HepG2 (cell line): ENCODE data around the gene SRSF3. TPM values are rescaled to one million over a fixed set of nuclear protein-coding genes. Genes with fewer than 3 reads are reported as not detected.

ENCODE experiments used
- CEBPB ChIP-seq: IDR thresholded peaks from 2 replicates; pipeline ENCODE4 v1.6.1; 2011; ENCODE audit warnings: low read depth, low read length, improper control_type of control experiment, borderline replicate concordance
- ELF3 ChIP-seq: IDR thresholded peaks from 2 replicates; pipeline ENCODE4 v1.6.1; 2016; ENCODE audit warnings: missing genetic modification reagents, missing compliant biosample characterization
- FOXA1 ChIP-seq, 2 experiments: fragments of 450-650 bp in 1 of 2; sonication (generic) in 1 of 2; formaldehyde crosslinking in 1 of 2; IDR thresholded peaks; 2 replicates each; pipeline versions ENCODE4 v1.4.0 to v1.6.1; 2016 to 2020; ENCODE audit warnings: missing genetic modification reagents in 1 of 2
- GATA4 ChIP-seq: sonication (generic); IDR thresholded peaks from 2 replicates; pipeline ENCODE4 v1.6.1; 2016; ENCODE audit warnings: antibody characterized with exemption, low read depth, borderline replicate concordance
- NFE2L1 ChIP-seq: sonication (generic); formaldehyde crosslinking; IDR thresholded peaks from 2 replicates; pipeline ENCODE4 v1.4.0; 2020; ENCODE audit warnings: missing genetic modification reagents, mild to moderate bottlenecking, borderline replicate concordance
- POLR2A ChIP-seq, 2 experiments: IDR thresholded peaks; 2 replicates each; pipeline ENCODE4 v1.6.1; 2011; ENCODE audit warnings: low read depth in 2 of 2, low read length in 2 of 2, mild to moderate bottlenecking in 1 of 2, moderate library complexity in 1 of 2; ENCODE audit not compliant: insufficient read depth in 1 of 2
- RXRB ChIP-seq: IDR thresholded peaks from 2 replicates; pipeline ENCODE4 v1.6.1; 2016; ENCODE audit warnings: borderline replicate concordance, missing genetic modification reagents, missing compliant biosample characterization
- TCF7 ChIP-seq: sonication (generic); IDR thresholded peaks from 2 replicates; pipeline ENCODE4 v1.6.1; 2016; ENCODE audit warnings: antibody characterized with exemption, low read depth
- THYN1 ChIP-seq: sonication (generic); formaldehyde crosslinking; IDR thresholded peaks from 2 replicates; pipeline ENCODE4 v1.8.1; 2023; ENCODE audit warnings: low read depth, mild to moderate bottlenecking, moderate library complexity, missing genetic modification reagents, borderline replicate concordance
- WIZ ChIP-seq: sonication (generic); formaldehyde crosslinking; IDR thresholded peaks from 2 replicates; pipeline ENCODE4 v1.5.1; 2020; ENCODE audit warnings: mild to moderate bottlenecking, missing genetic modification reagents
- ZFX ChIP-seq: sonication (generic); formaldehyde crosslinking; IDR thresholded peaks from 2 replicates; pipeline ENCODE4 v1.4.0; 2020; ENCODE audit warnings: mild to moderate bottlenecking, low read depth, missing genetic modification reagents, moderate library complexity
- ZNF20 ChIP-seq: sonication (generic); formaldehyde crosslinking; IDR thresholded peaks from 2 replicates; pipeline ENCODE4 v1.4.0; 2020; ENCODE audit warnings: mild to moderate bottlenecking, moderate library complexity, missing genetic modification reagents
- ZNF367 ChIP-seq: sonication (generic); formaldehyde crosslinking; IDR thresholded peaks from 2 replicates; pipeline ENCODE4 v1.4.0; 2020; ENCODE audit warnings: missing genetic modification reagents, borderline replicate concordance
- ZNF672 ChIP-seq: sonication (generic); formaldehyde crosslinking; IDR thresholded peaks from 2 replicates; pipeline ENCODE4 v1.8.1; 2022; ENCODE audit warnings: missing genetic modification reagents
- ZNF792 ChIP-seq: IDR thresholded peaks from 2 replicates; pipeline ENCODE4 v1.6.1; 2016
- ZSCAN30 ChIP-seq: sonication (generic); formaldehyde crosslinking; IDR thresholded peaks from 2 replicates; pipeline ENCODE4 v1.5.0; 2020; ENCODE audit warnings: mild to moderate bottlenecking, missing genetic modification reagents
- polyA plus RNA-seq, 8 experiments: library from polyadenylated mRNA; depleted of rRNA in 3 of 8; stranded (reverse) in 7 of 8; unstranded in 1 of 8; fragments of >200 nt; fragmentation: Illumina TruSeq in 4 of 8; extraction: Trizol in 4 of 8; gene quantifications; 2 replicates each; pipeline versions ENCODE4 v1.2.1 to v1.2.3, GENCODE V29; 2011 to 2016; ENCODE audit warnings: low read depth in 4 of 8, missing spikeins in 1 of 8, mixed read lengths in 1 of 8; ENCODE audit not compliant: insufficient read depth in 1 of 8
- total RNA-seq, 5 experiments: library from RNA; depleted of rRNA; stranded (reverse); fragments of >200 nt; fragmentation: Illumina TruSeq; extraction: Trizol; gene quantifications; 2 replicates each; pipeline ENCODE4 v1.2.3, GENCODE V29; 2016; ENCODE audit warnings: low read depth in 1 of 5
- TF ChIP-seq, protein P1 (sequence below): sonication (generic); formaldehyde crosslinking; IDR thresholded peaks from 2 replicates; pipeline ENCODE4 v1.8.0; 2022; ENCODE audit warnings: mild to moderate bottlenecking, missing genetic modification reagents; ENCODE audit not compliant: insufficient replicate concordance
- TF ChIP-seq, protein P2 (sequence below), 2 experiments: fragments of 450-650 bp in 1 of 2; sonication (generic) in 1 of 2; formaldehyde crosslinking; IDR thresholded peaks; 2 replicates each; pipeline versions ENCODE4 v1.5.0 to v1.8.0; 2020 to 2022; ENCODE audit warnings: mild to moderate bottlenecking in 1 of 2, missing genetic modification reagents in 1 of 2
- TF ChIP-seq, protein P3 (sequence below): IDR thresholded peaks from 2 replicates; pipeline ENCODE4 v1.6.1; 2016; ENCODE audit warnings: low read depth, borderline replicate concordance
- TF ChIP-seq, protein P4 (sequence below): sonication (generic); formaldehyde crosslinking; IDR thresholded peaks from 2 replicates; pipeline ENCODE4 v1.4.0; 2020; ENCODE audit warnings: missing genetic modification reagents
- TF ChIP-seq, protein P5 (sequence below): sonication (generic); formaldehyde crosslinking; IDR thresholded peaks from 2 replicates; pipeline ENCODE4 v1.5.1; 2020; ENCODE audit warnings: missing genetic modification reagents, mild to moderate bottlenecking, borderline replicate concordance

Gene SRSF3
- total and polyA plus RNA-seq, 2 of the 13 experiments (the other 11 are each of a cell fraction or from before 2014, with no cell fraction given): 206 to 684 TPM

DNA sequence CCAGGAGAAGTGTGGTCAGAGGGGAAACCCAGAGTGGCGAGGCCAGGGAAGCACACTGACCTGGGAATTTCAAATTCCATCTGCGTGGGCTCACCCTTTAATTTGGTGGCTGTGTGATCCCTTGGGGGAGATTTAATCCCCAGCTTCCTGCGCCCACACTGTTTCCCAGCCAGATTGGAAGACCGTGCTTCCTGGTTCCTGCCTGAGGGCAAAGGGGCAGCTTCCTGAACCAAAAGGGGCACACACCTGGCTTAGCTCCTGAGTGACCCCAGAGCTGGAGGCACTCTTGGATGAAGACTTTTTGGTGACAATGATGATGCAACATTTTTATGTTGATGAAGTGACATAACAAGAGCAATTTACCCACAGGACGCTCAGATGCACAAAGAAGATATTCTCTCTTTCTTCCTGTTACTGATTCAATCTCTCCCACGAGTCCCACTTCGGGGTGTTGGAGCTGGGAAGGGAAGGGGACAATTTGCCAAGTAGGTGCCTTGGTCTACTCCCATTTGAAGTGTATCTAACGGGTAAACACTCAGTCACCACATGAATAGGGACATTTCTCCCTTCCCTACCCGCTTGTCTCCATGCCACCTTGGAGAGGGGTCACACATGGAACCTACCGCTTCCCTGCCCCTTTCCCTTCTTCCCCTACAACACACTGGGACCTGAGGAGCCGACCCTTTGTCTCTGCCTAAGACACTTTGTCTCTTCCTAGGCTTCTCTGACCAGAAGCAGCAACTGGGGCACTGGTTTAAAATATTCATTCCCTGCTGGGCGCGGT lies 55.7 kb downstream of the SRSF3 start (continued):
- TF ChIP-seq THYN1 (CRISPR knock-in tag): no peak
- no peak for TF ChIP-seq POLR2A (IDR thresholded peaks at IDR 0.05; ENCODE audit: insufficient read depth in 1 of 2, low read depth in 2 of 2, low read length in 2 of 2)
- TF ChIP-seq ZSCAN30 (CRISPR knock-in tag): no peak
- TF ChIP-seq FOXA1 (IDR thresholded peaks at IDR 0.05): no peak
- TF ChIP-seq FOXA1 (CRISPR knock-in tag; IDR thresholded peaks at IDR 0.05): no peak
- TF ChIP-seq, protein P1, sequence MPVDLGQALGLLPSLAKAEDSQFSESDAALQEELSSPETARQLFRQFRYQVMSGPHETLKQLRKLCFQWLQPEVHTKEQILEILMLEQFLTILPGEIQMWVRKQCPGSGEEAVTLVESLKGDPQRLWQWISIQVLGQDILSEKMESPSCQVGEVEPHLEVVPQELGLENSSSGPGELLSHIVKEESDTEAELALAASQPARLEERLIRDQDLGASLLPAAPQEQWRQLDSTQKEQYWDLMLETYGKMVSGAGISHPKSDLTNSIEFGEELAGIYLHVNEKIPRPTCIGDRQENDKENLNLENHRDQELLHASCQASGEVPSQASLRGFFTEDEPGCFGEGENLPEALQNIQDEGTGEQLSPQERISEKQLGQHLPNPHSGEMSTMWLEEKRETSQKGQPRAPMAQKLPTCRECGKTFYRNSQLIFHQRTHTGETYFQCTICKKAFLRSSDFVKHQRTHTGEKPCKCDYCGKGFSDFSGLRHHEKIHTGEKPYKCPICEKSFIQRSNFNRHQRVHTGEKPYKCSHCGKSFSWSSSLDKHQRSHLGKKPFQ: no peak
- no peak for TF ChIP-seq ZNF20
- TF ChIP-seq ZNF672 (CRISPR knock-in tag): no peak
- no peak for TF ChIP-seq GATA4
- TF ChIP-seq ZFX (CRISPR knock-in tag): no peak
- no peak for TF ChIP-seq TCF7
- TF ChIP-seq CEBPB: peak; percentile 88
- TF ChIP-seq, protein P2, sequence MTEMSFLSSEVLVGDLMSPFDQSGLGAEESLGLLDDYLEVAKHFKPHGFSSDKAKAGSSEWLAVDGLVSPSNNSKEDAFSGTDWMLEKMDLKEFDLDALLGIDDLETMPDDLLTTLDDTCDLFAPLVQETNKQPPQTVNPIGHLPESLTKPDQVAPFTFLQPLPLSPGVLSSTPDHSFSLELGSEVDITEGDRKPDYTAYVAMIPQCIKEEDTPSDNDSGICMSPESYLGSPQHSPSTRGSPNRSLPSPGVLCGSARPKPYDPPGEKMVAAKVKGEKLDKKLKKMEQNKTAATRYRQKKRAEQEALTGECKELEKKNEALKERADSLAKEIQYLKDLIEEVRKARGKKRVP (CRISPR knock-in tag; IDR thresholded peaks at IDR 0.05): peak in 1 of 2 experiments; percentile 74; a peak in 2 of 4 replicates
- no peak for TF ChIP-seq ZNF792
- no peak for TF ChIP-seq ZNF367 (CRISPR knock-in tag)
- no peak for TF ChIP-seq RXRB (CRISPR knock-in tag)
- TF ChIP-seq, protein P3, sequence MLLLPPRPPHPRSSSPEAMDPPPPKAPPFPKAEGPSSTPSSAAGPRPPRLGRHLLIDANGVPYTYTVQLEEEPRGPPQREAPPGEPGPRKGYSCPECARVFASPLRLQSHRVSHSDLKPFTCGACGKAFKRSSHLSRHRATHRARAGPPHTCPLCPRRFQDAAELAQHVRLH (CRISPR knock-in tag): no peak
- 0 out of 2 replicates have a peak, but pooled peaks have one; percentile 25 for TF ChIP-seq WIZ (CRISPR knock-in tag)
- TF ChIP-seq, protein P4, sequence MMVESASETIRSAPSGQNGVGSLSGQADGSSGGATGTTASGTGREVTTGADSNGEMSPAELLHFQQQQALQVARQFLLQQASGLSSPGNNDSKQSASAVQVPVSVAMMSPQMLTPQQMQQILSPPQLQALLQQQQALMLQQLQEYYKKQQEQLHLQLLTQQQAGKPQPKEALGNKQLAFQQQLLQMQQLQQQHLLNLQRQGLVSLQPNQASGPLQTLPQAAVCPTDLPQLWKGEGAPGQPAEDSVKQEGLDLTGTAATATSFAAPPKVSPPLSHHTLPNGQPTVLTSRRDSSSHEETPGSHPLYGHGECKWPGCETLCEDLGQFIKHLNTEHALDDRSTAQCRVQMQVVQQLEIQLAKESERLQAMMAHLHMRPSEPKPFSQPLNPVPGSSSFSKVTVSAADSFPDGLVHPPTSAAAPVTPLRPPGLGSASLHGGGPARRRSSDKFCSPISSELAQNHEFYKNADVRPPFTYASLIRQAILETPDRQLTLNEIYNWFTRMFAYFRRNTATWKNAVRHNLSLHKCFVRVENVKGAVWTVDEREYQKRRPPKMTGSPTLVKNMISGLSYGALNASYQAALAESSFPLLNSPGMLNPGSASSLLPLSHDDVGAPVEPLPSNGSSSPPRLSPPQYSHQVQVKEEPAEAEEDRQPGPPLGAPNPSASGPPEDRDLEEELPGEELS: no peak
- TF ChIP-seq, protein P5, sequence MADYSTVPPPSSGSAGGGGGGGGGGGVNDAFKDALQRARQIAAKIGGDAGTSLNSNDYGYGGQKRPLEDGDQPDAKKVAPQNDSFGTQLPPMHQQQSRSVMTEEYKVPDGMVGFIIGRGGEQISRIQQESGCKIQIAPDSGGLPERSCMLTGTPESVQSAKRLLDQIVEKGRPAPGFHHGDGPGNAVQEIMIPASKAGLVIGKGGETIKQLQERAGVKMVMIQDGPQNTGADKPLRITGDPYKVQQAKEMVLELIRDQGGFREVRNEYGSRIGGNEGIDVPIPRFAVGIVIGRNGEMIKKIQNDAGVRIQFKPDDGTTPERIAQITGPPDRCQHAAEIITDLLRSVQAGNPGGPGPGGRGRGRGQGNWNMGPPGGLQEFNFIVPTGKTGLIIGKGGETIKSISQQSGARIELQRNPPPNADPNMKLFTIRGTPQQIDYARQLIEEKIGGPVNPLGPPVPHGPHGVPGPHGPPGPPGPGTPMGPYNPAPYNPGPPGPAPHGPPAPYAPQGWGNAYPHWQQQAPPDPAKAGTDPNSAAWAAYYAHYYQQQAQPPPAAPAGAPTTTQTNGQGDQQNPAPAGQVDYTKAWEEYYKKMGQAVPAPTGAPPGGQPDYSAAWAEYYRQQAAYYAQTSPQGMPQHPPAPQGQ (CRISPR knock-in tag): no peak
- peak; percentile 57; the same call in 1 of the 2 replicates for TF ChIP-seq ELF3
- no peak for TF ChIP-seq NFE2L1 (CRISPR knock-in tag)
